K562 (cell line): ENCODE measurements around the gene TRIM23. TPM values are rescaled to one million over a fixed set of nuclear protein-coding genes. Genes with fewer than 3 reads are reported as not detected.

Experiments used
- E2F3 ChIP-seq: fragments of 250-450 bp; sonication (Bioruptor Pico); IDR thresholded peaks from 2 replicates; pipeline ENCODE4 v1.4.0; 2020; ENCODE audit warnings: mild to moderate bottlenecking
- ELF1 ChIP-seq: fragments of 200-800 bp; sonication (Bioruptor generic); IDR thresholded peaks from 2 replicates; pipeline ENCODE4 v1.6.1; 2016; ENCODE audit warnings: missing genetic modification characterization, missing compliant biosample characterization
- FOXK1 ChIP-seq: sonication (generic); formaldehyde crosslinking; IDR thresholded peaks from 2 replicates; pipeline ENCODE4 v1.8.0; 2022; ENCODE audit warnings: missing genetic modification reagents, mild to moderate bottlenecking, borderline replicate concordance
- HMGN3 ChIP-seq: IDR thresholded peaks from 2 replicates; pipeline ENCODE4 v1.6.1; 2011; ENCODE audit warnings: borderline replicate concordance, low read depth, mild to moderate bottlenecking, mixed read lengths, low read length; ENCODE audit not compliant: insufficient read length; ENCODE audit errors: extremely low read depth
- HNRNPL ChIP-seq: fragments of 200-400 bp; formaldehyde crosslinking; IDR thresholded peaks from 2 replicates; pipeline ENCODE4 v1.6.1; 2017; ENCODE audit warnings: low read depth, mild to moderate bottlenecking, low read length
- IRF9 ChIP-seq: fragments of 450-650 bp; IDR thresholded peaks from 2 replicates; pipeline ENCODE4 v1.6.1; 2016; ENCODE audit warnings: missing biosample characterization, missing genetic modification characterization
- LCOR ChIP-seq: sonication (generic); formaldehyde crosslinking; IDR thresholded peaks from 2 replicates; pipeline ENCODE4 v1.8.0; 2022; ENCODE audit warnings: mild to moderate bottlenecking, missing genetic modification reagents
- NR2C1 ChIP-seq, 2 experiments: fragments of 450-650 bp; IDR thresholded peaks; 2 replicates each; pipeline ENCODE4 v1.6.1; 2017; ENCODE audit warnings: mild to moderate bottlenecking in 2 of 2, antibody characterized with exemption in 1 of 2, inconsistent platforms in 1 of 2, missing compliant biosample characterization in 1 of 2, missing genetic modification characterization in 1 of 2
- PCBP2 ChIP-seq: fragments of 200-400 bp; formaldehyde crosslinking; IDR thresholded peaks from 2 replicates; pipeline ENCODE4 v1.6.1; 2018; ENCODE audit warnings: low read length, low read depth, mild to moderate bottlenecking, moderate library complexity; ENCODE audit not compliant: poor library complexity, severe bottlenecking
- PHB2 ChIP-seq: fragments of 450-650 bp; IDR thresholded peaks from 2 replicates; pipeline ENCODE4 v1.6.1; 2017; ENCODE audit warnings: low read depth
- PHF8 ChIP-seq: fragments of 200-600 bp; sonication (generic); IDR thresholded peaks from 2 replicates; pipeline ENCODE4 v1.6.1; 2012; ENCODE audit warnings: mixed run types, mild to moderate bottlenecking, inconsistent platforms, low read length, moderate library complexity, borderline replicate concordance
- TAF9B ChIP-seq: fragments of 450-650 bp; IDR thresholded peaks from 2 replicates; pipeline ENCODE4 v1.6.1; 2018; ENCODE audit warnings: mild to moderate bottlenecking; ENCODE audit not compliant: partially characterized antibody
- TRIM28 ChIP-seq: fragments of 450-650 bp; IDR thresholded peaks from 2 replicates; pipeline ENCODE4 v1.6.1; 2017
- ZNF212 ChIP-seq: fragments of 450-650 bp; formaldehyde crosslinking; IDR thresholded peaks from 2 replicates; pipeline ENCODE4 v1.4.0; 2020; ENCODE audit warnings: mild to moderate bottlenecking
- ZNF41 ChIP-seq: fragments of 250-450 bp; sonication (Bioruptor Pico); conservative IDR thresholded peaks from 2 replicates; pipeline ENCODE4 v1.4.0; 2020; ENCODE audit warnings: mild to moderate bottlenecking
- ZNF655 ChIP-seq: fragments of 250-450 bp; sonication (Bioruptor Pico); IDR thresholded peaks from 2 replicates; pipeline ENCODE4 v1.5.0; 2021
- polyA plus RNA-seq, 8 experiments: library from polyadenylated mRNA; depleted of rRNA in 4 of 8; stranded (reverse) in 5 of 8; unstranded in 3 of 8; fragments of >200 nt; fragmentation: Nextera tagmentation in 2 of 8; fragmentation: Illumina TruSeq in 1 of 8; extraction: Ambion mirVana in 2 of 8; extraction: Trizol in 1 of 8; gene quantifications; 2 replicates each; pipeline versions ENCODE4 v1.2.1 to v1.2.3, GENCODE V29; 2011 to 2014; ENCODE audit warnings: inconsistent platforms in 1 of 8, missing spikeins in 1 of 8
- total RNA-seq, 7 experiments: library from RNA; depleted of rRNA in 6 of 7; stranded (reverse); fragments of >200 nt in 6 of 7; fragmentation: Illumina TruSeq in 2 of 7; extraction: Trizol in 2 of 7; gene quantifications; 2 replicates each; pipeline versions ENCODE4 v1.2.1 to v1.2.3, GENCODE V29; 2011 to 2021; ENCODE audit warnings: low replicate concordance in 1 of 7
- TF ChIP-seq, protein P1 (sequence below): fragments of 450-650 bp; IDR thresholded peaks from 2 replicates; pipeline ENCODE4 v1.6.1; 2018; ENCODE audit not compliant: partially characterized antibody
- TF ChIP-seq, protein P2 (sequence below): fragments of 250-450 bp; sonication (Bioruptor Pico); IDR thresholded peaks from 2 replicates; pipeline ENCODE4 v1.5.0; 2022; ENCODE audit warnings: mild to moderate bottlenecking

Gene TRIM23
- total and polyA plus RNA-seq, 9 of the 15 experiments (the other 6 are each of a cell fraction or from before 2014, with no cell fraction given) = 2.4 to 8.5 (median 4.9) TPM

DNA sequence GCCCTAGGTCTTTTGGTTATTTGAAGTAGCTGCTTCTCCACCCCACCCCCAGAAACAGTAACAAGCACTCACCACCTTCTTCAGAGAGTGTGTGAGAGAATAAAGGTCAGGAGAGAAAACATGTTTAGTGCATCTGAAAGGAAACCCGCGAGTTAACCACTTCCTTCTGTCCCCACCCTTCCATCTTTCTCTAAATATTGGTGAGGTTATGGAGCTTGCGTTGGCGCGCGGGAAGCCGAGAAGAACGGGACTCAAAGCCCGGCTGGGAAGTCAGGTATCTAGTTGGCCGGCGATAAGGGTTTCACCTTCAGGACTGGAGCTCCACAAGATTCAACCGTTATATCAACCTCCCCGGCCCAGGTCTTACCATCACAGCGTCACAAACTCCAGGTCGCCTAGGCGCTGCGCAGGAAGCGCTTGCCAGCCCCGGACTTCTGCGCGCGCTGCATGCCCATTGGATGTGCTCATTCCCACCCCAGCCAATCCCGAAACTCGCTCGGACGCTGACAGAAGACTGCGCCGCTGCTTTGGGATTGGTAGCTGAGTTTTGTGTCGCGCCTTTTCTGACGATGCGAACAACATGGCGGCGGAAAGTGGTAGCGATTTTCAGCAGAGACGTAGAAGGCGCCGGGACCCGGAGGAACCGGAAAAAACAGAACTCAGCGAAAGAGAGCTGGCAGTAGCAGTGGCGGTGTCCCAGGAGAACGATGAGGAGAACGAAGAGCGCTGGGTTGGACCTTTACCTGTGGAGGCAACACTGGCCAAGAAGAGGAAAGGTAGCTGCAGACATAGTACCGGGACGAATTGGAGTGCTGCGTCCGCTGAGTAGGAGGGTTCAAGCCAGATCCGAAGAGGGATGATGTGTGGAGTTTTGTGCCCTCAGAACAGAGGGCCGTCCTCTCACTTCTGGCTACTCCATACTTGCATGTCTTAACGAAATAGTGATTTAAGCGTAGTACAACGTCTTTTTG is 61.1 kb downstream of the TRIM23 start, which contains the start of the genes CENPK and PPWD1 (continued):
- TF ChIP-seq HNRNPL (no peak), LCOR (0 out of 2 replicates have a peak, but pooled peaks have one; percentile 12), PHB2 (no peak), PHF8 (peak; percentile 94; the same call in 1 of the 2 replicates), E2F3 (peak; percentile 90), HMGN3 (peak; percentile 19), ZNF655 (CRISPR knock-in tag) (no peak), TAF9B (peak; percentile 94), PCBP2 (no peak), IRF9 (tag) (no peak), ELF1 (tag) (peak; percentile 21; the same call in 1 of the 2 replicates), TRIM28 (0 out of 2 replicates have a peak, but pooled peaks have one; percentile 16), ZNF212 (CRISPR knock-in tag) (no peak), FOXK1 (peak; percentile 81; the same call in 1 of the 2 replicates), ZNF41 (CRISPR knock-in tag) (no peak), NR2C1 (IDR thresholded peaks at IDR 0.05) (peak; percentile 14; the same call in 1 of the 2 replicates), NR2C1 (tag; IDR thresholded peaks at IDR 0.05) (no peak)
- TF ChIP-seq, protein P1, sequence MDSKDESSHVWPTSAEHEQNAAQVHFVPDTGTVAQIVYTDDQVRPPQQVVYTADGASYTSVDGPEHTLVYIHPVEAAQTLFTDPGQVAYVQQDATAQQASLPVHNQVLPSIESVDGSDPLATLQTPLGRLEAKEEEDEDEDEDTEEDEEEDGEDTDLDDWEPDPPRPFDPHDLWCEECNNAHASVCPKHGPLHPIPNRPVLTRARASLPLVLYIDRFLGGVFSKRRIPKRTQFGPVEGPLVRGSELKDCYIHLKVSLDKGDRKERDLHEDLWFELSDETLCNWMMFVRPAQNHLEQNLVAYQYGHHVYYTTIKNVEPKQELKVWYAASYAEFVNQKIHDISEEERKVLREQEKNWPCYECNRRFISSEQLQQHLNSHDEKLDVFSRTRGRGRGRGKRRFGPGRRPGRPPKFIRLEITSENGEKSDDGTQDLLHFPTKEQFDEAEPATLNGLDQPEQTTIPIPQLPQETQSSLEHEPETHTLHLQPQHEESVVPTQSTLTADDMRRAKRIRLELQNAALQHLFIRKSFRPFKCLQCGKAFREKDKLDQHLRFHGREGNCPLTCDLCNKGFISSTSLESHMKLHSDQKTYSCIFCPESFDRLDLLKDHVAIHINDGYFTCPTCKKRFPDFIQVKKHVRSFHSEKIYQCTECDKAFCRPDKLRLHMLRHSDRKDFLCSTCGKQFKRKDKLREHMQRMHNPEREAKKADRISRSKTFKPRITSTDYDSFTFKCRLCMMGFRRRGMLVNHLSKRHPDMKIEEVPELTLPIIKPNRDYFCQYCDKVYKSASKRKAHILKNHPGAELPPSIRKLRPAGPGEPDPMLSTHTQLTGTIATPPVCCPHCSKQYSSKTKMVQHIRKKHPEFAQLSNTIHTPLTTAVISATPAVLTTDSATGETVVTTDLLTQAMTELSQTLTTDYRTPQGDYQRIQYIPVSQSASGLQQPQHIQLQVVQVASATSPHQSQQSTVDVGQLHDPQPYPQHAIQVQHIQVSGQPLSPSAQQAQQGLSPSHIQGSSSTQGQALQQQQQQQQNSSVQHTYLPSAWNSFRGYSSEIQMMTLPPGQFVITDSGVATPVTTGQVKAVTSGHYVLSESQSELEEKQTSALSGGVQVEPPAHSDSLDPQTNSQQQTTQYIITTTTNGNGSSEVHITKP = peak; percentile 3
- TF ChIP-seq, protein P2, sequence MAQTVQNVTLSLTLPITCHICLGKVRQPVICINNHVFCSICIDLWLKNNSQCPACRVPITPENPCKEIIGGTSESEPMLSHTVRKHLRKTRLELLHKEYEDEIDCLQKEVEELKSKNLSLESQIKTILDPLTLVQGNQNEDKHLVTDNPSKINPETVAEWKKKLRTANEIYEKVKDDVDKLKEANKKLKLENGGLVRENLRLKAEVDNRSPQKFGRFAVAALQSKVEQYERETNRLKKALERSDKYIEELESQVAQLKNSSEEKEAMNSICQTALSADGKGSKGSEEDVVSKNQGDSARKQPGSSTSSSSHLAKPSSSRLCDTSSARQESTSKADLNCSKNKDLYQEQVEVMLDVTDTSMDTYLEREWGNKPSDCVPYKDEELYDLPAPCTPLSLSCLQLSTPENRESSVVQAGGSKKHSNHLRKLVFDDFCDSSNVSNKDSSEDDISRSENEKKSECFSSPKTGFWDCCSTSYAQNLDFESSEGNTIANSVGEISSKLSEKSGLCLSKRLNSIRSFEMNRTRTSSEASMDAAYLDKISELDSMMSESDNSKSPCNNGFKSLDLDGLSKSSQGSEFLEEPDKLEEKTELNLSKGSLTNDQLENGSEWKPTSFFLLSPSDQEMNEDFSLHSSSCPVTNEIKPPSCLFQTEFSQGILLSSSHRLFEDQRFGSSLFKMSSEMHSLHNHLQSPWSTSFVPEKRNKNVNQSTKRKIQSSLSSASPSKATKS (CRISPR knock-in tag) = no peak
